ENCODE results near the gene GUCY1A1.

The GUCY1A1 gene

DNA sequence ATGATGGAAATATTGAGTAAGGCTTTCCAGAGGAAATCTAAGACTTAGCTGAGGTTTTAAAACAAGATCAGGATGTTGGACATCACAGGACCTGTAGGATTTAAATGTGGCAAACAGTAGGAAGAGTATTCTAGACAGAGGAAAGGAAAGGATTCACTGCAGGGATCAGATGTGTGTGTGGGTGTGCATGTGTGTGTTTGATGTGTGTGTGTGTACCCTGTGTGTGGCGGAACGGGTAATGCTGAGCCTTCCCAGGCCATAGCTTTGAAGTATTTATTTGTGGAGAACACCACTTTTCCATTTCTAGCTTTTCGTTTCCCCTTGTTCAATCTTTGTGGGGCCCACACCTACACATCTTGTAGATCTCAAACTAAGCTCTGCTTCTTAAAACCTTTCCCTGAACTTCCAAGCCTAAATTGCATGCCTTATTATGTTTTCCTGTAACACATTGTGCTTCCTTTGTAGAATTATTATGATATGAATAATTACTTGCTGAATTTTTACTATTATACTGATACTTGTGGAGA, 6.9 kb downstream of the GUCY1A1 start:
- Histone ChIP-seq H3K4me2 (no peak overlapping the region), H3K4me1 (0 out of 2 replicates have a peak, but pooled peaks cover 3% of the 10 kb centered on the region), H3K27ac (no peak overlapping the region), H3K27me3 (peaks cover 5% of the 10 kb centered on the region), H4K20me1 (no peaks in the 10 kb centered on the region), H3K9ac (no peak overlapping the region), H3K36me3 (no peaks in the 10 kb centered on the region), H3K9me3 (no peaks in the 10 kb centered on the region), H3K4me3 (no peak overlapping the region)
- TF ChIP-seq Cebpa-rat (IDR thresholded peaks at IDR 0.05), result no peak

DNA sequence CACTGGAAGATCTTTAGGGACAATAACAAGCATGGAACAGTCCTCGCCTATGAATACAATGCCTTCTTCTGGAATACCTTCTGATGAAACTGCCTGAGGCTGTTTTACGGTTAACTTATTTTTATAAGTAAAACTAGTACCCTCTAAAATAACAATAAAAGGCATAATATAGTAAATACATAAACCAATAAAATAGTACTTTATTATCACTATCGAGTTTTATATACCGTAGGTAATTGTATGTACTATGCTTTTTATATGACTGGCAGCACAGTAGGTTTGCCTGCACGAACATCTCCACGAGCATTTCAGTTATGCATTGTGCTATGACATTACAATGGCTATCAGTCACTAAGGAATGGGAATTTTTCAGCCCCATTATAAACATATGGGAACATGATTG, 8.0 kb downstream of the GUCY1A1 start:
- Histone ChIP-seq H3K27me3 (no peaks in the 10 kb centered on the region), H4K20me1 (no peaks in the 10 kb centered on the region), H3K4me3 (no peak overlapping the region), H3K9ac (no peak overlapping the region), H3K36me3 (no peaks in the 10 kb centered on the region), H3K4me2 (no peak overlapping the region), H3K4me1 (no peaks in the 10 kb centered on the region), H3K27ac (no peak overlapping the region), H3K9me3 (no peaks in the 10 kb centered on the region)
- TF ChIP-seq Cebpa-rat (IDR thresholded peaks at IDR 0.05), result no peak

DNA sequence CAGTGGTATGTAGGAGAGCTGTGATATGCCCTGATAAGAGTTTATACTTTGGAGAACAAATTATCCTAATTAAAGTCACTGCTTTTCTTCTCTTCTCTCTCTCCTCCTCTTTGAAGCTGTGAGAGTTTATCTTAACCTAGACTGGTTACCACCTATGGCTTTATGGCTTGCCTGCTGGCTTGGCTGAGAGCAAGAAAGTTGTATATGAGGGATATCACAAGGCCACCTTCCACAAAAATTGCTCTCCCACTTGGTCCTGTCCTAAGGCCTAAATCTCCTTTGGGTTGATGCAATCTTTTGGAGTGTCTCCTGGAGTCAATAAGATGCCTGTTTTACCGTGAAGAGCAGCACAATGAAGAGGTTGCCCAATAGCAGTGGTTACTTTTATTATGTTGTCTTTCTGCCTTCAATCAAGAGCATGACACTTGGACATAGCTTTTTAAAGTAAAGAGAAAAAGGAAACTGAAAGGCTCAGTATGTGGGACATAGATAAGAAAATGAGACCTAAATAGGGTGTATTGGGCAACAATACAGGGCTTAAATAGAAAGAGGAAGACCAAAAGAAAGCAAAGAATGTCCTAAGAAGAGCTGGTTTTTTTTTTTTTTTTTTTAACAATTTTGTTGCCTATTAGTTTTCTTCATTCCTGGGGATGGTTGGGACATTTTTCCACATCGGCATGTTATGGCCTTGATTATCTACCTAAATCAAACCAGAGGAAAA, 9.2 kb downstream of the GUCY1A1 start:
- Histone ChIP-seq H3K4me3 (no peak overlapping the region), H3K4me2 (no peak overlapping the region; the same call in 1 of the 2 replicates), H3K9ac (no peak overlapping the region), H3K4me1 (no peaks in the 10 kb centered on the region), H3K9me3 (no peaks in the 10 kb centered on the region), H4K20me1 (no peaks in the 10 kb centered on the region), H3K27ac (no peak overlapping the region), H3K27me3 (no peaks in the 10 kb centered on the region), H3K36me3 (no peaks in the 10 kb centered on the region)
- 0 out of 2 replicates have a peak, but pooled peaks have one; percentile 8 for TF ChIP-seq Cebpa-rat (IDR thresholded peaks at IDR 0.05)

DNA sequence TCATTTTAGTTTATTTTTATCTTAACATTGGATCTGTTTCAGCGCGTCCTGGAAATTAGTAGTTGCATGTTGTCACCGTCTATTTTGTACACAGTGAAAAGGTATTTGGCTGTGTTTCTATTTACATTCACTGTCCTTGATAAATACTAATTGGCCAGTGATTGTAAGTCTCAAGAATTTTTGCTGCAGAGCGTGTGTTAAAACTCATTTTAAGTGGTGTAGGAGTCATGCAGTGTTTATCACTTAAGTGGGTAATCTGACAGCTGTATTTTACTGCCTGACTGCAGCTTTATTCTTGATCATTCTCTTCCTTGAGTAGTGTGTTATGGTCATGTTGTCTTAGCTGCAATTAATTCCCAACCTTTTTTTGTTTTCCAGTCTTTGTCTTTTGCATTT, 9.8 kb downstream of the GUCY1A1 start:
- Histone ChIP-seq H3K4me2 (no peak overlapping the region), H3K4me3 (no peak overlapping the region), H3K9ac (no peak overlapping the region)

DNA sequence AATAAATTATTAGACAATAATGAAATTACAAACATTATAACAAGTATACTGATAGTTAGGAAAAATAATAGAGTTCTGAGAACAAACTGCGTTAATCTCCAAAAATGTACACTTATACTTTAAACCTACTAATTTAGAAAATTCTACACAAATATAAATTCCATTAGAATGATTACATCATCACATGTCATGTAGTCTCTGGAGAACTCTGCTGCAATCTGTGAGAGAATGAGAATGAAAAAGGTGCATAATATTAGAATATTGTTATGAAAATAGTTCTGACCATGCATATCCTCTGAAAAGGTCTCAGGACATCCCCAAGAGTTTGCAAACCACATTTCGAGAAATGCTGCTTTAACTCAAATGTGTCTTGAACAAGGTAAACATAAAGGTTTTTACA, 11.4 kb downstream of the GUCY1A1 start:
- no peaks in the 10 kb centered on the region for H3K27me3 ChIP-seq
- no peaks in the 10 kb centered on the region for H3K36me3 ChIP-seq
- H4K20me1 ChIP-seq, result no peaks in the 10 kb centered on the region
- no peak overlapping the region for H3K4me2 ChIP-seq
- H3K4me3 ChIP-seq, result no peak overlapping the region
- H3K9ac ChIP-seq, result no peak overlapping the region
- H3K4me1 ChIP-seq, result no peaks in the 10 kb centered on the region
- H3K27ac ChIP-seq, result no peak overlapping the region
- no peaks in the 10 kb centered on the region for H3K9me3 ChIP-seq
- TF ChIP-seq Cebpa-rat (IDR thresholded peaks at IDR 0.05), result no peak

More for the DNA sequence above, 9.8 kb downstream of the GUCY1A1 start:
- Histone ChIP-seq H3K27me3 (no peaks in the 10 kb centered on the region), H3K36me3 (no peaks in the 10 kb centered on the region), H4K20me1 (no peaks in the 10 kb centered on the region), H3K4me1 (no peaks in the 10 kb centered on the region), H3K27ac (no peak overlapping the region), H3K9me3 (no peaks in the 10 kb centered on the region)
- TF ChIP-seq Cebpa-rat (IDR thresholded peaks at IDR 0.05), result no peak

DNA sequence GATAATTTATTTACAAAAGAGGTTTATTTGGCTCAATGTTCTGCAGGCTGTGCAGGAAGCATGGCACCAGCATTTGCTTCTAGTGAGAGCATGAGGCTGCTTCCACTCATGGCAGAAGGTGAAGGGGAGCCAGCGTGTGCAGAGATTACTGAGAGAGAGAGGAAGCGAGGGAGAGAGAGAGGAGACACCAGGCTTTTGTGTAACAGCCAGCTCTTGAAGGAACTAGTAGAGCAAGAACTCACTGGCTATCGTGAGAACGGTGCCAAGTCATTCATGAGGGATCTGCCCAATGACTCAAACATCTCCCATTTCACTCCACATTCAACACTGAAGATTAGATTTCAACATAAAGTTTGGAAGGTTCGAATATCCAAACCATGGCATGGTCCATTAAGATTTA, 12.7 kb downstream of the GUCY1A1 start:
- Histone ChIP-seq H3K4me1 (no peaks in the 10 kb centered on the region), H3K9ac (no peak overlapping the region), H3K9me3 (no peaks in the 10 kb centered on the region), H4K20me1 (no peaks in the 10 kb centered on the region), H3K36me3 (no peaks in the 10 kb centered on the region), H3K4me2 (no peak overlapping the region), H3K27me3 (no peaks in the 10 kb centered on the region), H3K27ac (no peak overlapping the region), H3K4me3 (no peak overlapping the region)
- no peak for TF ChIP-seq Cebpa-rat (IDR thresholded peaks at IDR 0.05)

DNA sequence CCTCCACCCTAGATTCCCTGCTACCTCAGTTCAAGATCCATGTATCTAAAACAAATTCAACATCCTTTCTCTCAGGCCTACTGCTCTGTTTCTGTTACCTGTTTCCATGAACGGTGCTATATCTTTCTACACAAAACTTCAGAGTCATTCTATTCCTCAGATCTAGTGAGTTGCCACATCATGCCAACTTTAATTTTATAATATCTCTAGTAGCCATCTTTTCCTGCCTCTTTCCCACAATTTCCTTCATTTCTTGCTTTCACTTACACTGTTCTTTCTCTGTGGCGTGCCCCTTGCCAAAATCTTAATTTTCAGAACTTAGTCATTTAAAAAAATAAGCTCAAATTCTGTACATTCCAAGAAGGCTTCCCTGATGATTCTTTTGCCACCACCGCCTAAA, 15.2 kb downstream of the GUCY1A1 start:
- Histone ChIP-seq H3K9me3 (no peaks in the 10 kb centered on the region), H3K4me2 (no peak overlapping the region), H3K4me3 (no peak overlapping the region), H3K36me3 (no peaks in the 10 kb centered on the region), H3K27me3 (no peaks in the 10 kb centered on the region), H4K20me1 (no peaks in the 10 kb centered on the region), H3K27ac (no peak overlapping the region), H3K4me1 (no peaks in the 10 kb centered on the region), H3K9ac (no peak overlapping the region)
- TF ChIP-seq Cebpa-rat (IDR thresholded peaks at IDR 0.05), result no peak

DNA sequence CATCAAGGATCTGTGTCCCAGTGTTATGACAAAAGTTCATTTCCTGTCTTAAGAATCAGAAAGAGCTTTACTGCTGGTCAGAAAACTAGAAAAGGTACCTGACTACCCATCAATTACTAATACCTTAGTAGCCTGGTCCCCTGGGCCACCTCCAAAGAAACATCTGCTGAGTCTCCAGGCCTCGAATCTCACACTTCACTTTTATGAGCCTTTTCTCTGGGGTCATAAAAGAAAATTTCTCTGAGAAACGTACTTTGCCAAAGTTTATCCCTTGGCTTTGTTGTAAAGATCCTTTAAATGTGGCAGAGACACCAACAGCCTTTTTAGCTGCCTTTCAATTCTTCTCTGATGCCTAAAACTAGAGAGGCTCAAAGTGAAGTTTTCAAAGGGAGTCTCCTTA, 17.8 kb downstream of the GUCY1A1 start:
- no peak overlapping the region for H3K27ac ChIP-seq
- no peaks in the 10 kb centered on the region for H3K36me3 ChIP-seq
- no peaks in the 10 kb centered on the region for H3K4me1 ChIP-seq
- TF ChIP-seq Cebpa-rat (IDR thresholded peaks at IDR 0.05), result no peak
- H3K4me3 ChIP-seq, result no peak overlapping the region
- H3K9me3 ChIP-seq, result no peaks in the 10 kb centered on the region
- H3K9ac ChIP-seq, result no peak overlapping the region
- no peaks in the 10 kb centered on the region for H4K20me1 ChIP-seq
- H3K27me3 ChIP-seq, result no peaks in the 10 kb centered on the region
- H3K4me2 ChIP-seq, result no peak overlapping the region

DNA sequence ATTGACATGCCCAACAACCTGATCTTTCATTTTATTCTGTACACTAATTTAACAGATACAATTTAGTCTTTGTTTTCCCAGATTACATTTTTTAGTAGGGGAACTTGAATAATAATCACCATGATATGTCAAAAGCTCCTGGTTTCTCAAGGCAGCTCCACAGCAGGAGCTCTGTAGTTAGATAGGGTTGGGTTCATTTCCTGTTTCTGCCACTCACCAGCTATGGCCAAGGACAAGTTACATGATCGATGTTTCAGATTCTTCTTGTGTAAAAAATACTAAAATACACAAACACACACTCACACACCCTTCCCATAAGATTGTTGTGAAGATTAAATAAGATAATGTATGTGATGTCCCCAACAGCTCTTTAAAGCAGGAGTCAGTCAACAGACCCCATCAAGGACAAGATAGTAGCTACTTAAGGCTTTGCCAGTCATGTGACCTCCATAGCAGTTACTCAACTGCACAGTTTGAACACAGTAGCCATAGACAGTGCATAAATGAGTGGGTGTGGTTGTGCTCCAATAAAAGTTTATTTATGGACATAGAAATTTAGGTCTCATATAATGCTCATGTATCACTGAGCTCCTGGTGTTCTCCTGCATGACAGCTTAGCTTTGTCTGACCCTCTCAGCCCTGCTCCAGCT, 18.4 kb downstream of the GUCY1A1 start:
- Histone ChIP-seq H4K20me1 (no peaks in the 10 kb centered on the region), H3K27me3 (no peaks in the 10 kb centered on the region), H3K4me1 (no peaks in the 10 kb centered on the region), H3K9me3 (no peaks in the 10 kb centered on the region), H3K36me3 (no peaks in the 10 kb centered on the region), H3K9ac (no peak overlapping the region), H3K4me3 (no peak overlapping the region), H3K4me2 (no peak overlapping the region), H3K27ac (no peak overlapping the region)
- no peak for TF ChIP-seq Cebpa-rat (IDR thresholded peaks at IDR 0.05)

DNA sequence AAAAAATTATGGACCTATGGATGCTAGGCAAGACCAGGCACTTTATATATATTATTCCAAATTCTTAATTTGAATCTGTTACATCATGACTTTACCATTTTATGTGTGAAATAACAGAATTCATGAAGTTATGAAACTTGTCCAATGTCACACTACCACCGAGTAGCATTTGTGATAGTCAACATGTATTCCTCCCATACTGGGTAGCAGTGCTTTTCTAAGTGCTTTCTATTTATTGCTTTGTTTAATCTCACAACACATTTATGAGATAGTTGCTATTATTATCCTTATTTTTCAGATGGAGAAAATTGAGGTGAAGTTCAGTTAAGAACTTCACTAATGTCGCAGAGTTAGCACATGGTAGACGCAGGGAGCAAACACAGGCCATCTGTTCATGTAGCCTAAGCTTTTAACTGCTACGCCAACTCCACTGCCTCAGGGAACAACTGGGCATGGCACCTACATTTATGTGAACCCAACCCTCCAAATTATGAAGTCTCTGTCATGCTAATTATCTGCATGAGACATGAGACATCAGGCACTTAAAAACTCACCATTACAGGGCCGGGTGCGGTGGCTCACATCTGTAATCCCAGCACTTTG, 20.8 kb downstream of the GUCY1A1 start:
- no peak overlapping the region for H3K4me2 ChIP-seq
- no peak overlapping the region for H3K9ac ChIP-seq
- no peaks in the 10 kb centered on the region for H3K4me1 ChIP-seq
- H3K27me3 ChIP-seq, result no peaks in the 10 kb centered on the region
- no peaks in the 10 kb centered on the region for H3K36me3 ChIP-seq
- TF ChIP-seq Cebpa-rat (IDR thresholded peaks at IDR 0.05), result no peak
- H3K4me3 ChIP-seq, result no peak overlapping the region
- H3K9me3 ChIP-seq, result no peaks in the 10 kb centered on the region
- no peaks in the 10 kb centered on the region for H4K20me1 ChIP-seq
- H3K27ac ChIP-seq, result no peak overlapping the region

All from BLaER1 (cell line).